H1 (cell line): ENCODE measurements around the gene TRIM7. TPM values are rescaled to one million over a fixed set of nuclear protein-coding genes. Genes with fewer than 3 reads are reported as not detected.

ENCODE experiments used
- ASH2L ChIP-seq: fragments of 200-600, 300-600 bp; sonication (generic); IDR thresholded peaks from one replicate; pipeline ENCODE4 v1.7.1; 2017; ENCODE audit warnings: low read length
- ATF2 ChIP-seq: IDR thresholded peaks from 2 replicates; pipeline ENCODE4 v1.6.1; 2012; ENCODE audit warnings: low read length, inconsistent platforms
- ATF3 ChIP-seq: IDR thresholded peaks from 2 replicates; pipeline ENCODE4 v1.6.1; 2011; ENCODE audit warnings: low read depth, mild to moderate bottlenecking, low read length; ENCODE audit not compliant: insufficient read depth
- BACH1 ChIP-seq: IDR thresholded peaks from 2 replicates; pipeline ENCODE4 v1.6.1; 2012; ENCODE audit warnings: low read length, improper control_type of control experiment
- BRCA1 ChIP-seq: IDR thresholded peaks from 2 replicates; pipeline ENCODE4 v1.6.1; 2012; ENCODE audit warnings: low read depth, low read length, improper control_type of control experiment
- CBX5 ChIP-seq: fragments of 300-800, 300-1000 bp; sonication (generic); IDR thresholded peaks from 2 replicates; pipeline ENCODE4 v1.7.1; 2016; ENCODE audit warnings: antibody characterized with exemption, low read length, low read depth
- CHD1 ChIP-seq: IDR thresholded peaks from 2 replicates; pipeline ENCODE4 v1.6.1; 2012; ENCODE audit warnings: low read depth, low read length, improper control_type of control experiment
- CHD2 ChIP-seq: IDR thresholded peaks from 2 replicates; pipeline ENCODE4 v1.6.1; 2012; ENCODE audit warnings: low read length, improper control_type of control experiment
- CREB1 ChIP-seq: IDR thresholded peaks from 2 replicates; pipeline ENCODE4 v1.6.1; 2012; ENCODE audit warnings: inconsistent platforms
- E2F6 ChIP-seq: IDR thresholded peaks from 2 replicates; pipeline ENCODE4 v1.6.1; 2012; ENCODE audit warnings: inconsistent platforms
- EZH2 ChIP-seq: fragments of 200-600 bp; sonication (generic); IDR thresholded peaks from 2 replicates; pipeline ENCODE4 v1.7.1; 2012; ENCODE audit warnings: low read depth, mild to moderate bottlenecking, moderate library complexity, low read length, inconsistent platforms; ENCODE audit not compliant: severe bottlenecking
- KDM1A ChIP-seq: fragments of 200-600, 300-600 bp; sonication (generic); IDR thresholded peaks from 2 replicates; pipeline ENCODE4 v1.7.1; 2016; ENCODE audit warnings: mild to moderate bottlenecking, low read length, borderline replicate concordance
- KDM4A ChIP-seq: IDR thresholded peaks from one replicate; pipeline ENCODE4 v1.7.1; 2012; ENCODE audit warnings: low read depth, mild to moderate bottlenecking, moderate library complexity, low read length, inconsistent platforms; ENCODE audit not compliant: severe bottlenecking
- MAFK ChIP-seq: IDR thresholded peaks from 2 replicates; pipeline ENCODE4 v1.6.1; 2012; ENCODE audit warnings: low read depth, mild to moderate bottlenecking, improper control_type of control experiment, low read length
- NANOG ChIP-seq: IDR thresholded peaks from 2 replicates; pipeline ENCODE4 v1.6.1; 2011; ENCODE audit warnings: low read length, low read depth, mild to moderate bottlenecking, inconsistent platforms; ENCODE audit not compliant: insufficient read depth, poor library complexity, severe bottlenecking
- PHF8 ChIP-seq: fragments of 200-600 bp; sonication (generic); conservative IDR thresholded peaks from 2 replicates; pipeline ENCODE4 v1.7.1; 2012; ENCODE audit warnings: low read depth, mild to moderate bottlenecking, inconsistent platforms, low read length, moderate library complexity
- RAD21 ChIP-seq, 2 experiments: IDR thresholded peaks in 1 of 2; conservative IDR thresholded peaks in 1 of 2; 2 replicates each; pipeline ENCODE4 v1.6.1; 2011; ENCODE audit warnings: low read depth in 2 of 2, low read length in 2 of 2, improper control_type of control experiment in 1 of 2, inconsistent platforms in 1 of 2, mild to moderate bottlenecking in 1 of 2, moderate library complexity in 1 of 2
- RBBP5 ChIP-seq: IDR thresholded peaks from 2 replicates; pipeline ENCODE4 v1.7.1; 2012; ENCODE audit warnings: low read depth, mild to moderate bottlenecking, inconsistent platforms, low read length, moderate library complexity, borderline replicate concordance
- SIX5 ChIP-seq: IDR thresholded peaks from 2 replicates; pipeline ENCODE4 v1.6.1; 2011; ENCODE audit warnings: mild to moderate bottlenecking, low read depth, low read length
- SUZ12 ChIP-seq: fragments of 200-600 bp; sonication (generic); IDR thresholded peaks from 2 replicates; pipeline ENCODE4 v1.6.1; 2012; ENCODE audit warnings: mild to moderate bottlenecking, inconsistent platforms, low read length, moderate library complexity, mixed read lengths
- TBP ChIP-seq: IDR thresholded peaks from 2 replicates; pipeline ENCODE4 v1.6.1; 2011; ENCODE audit warnings: low read depth, low read length, improper control_type of control experiment
- TCF12 ChIP-seq: IDR thresholded peaks from 2 replicates; pipeline ENCODE4 v1.6.1; 2011; ENCODE audit warnings: low read depth, mild to moderate bottlenecking, low read length
- polyA plus RNA-seq, 7 experiments: library from polyadenylated mRNA; depleted of rRNA in 3 of 7; stranded (reverse) in 5 of 7; unstranded in 2 of 7; fragments of >200 nt in 5 of 7; fragments of 200-250 nt in 2 of 7; gene quantifications; 1 replicate in 5 of 7; 2 replicates in 1 of 7; 4 replicates in 1 of 7; pipeline versions ENCODE4 v1.2.1 to v1.2.3, GENCODE V29; 2011 to 2013; ENCODE audit warnings: missing spikeins in 2 of 7, mixed read lengths in 2 of 7
- total RNA-seq: library from RNA; stranded (reverse); fragmentation: NEBNext Ultra II Directional; extraction: Animal tissue kit (Norgen Biotek cat#: 25700); gene quantifications from 2 replicates; pipeline ENCODE4 v1.2.1, GENCODE V29; 2021

TRIM7 gene
- total and polyA plus RNA-seq, 2 of the 8 experiments (the other 6 are each of a cell fraction or from before 2014, with no cell fraction given), result 0.36 to 0.47 TPM

GRCh38 chr5:181246276-181247049 lies 41.5 kb upstream of the TRIM7 start (continued):
- TF ChIP-seq CHD1 (no peak), EZH2 (no peak), KDM4A (no peak), ATF2 (no peak), KDM1A (no peak), ASH2L (peak; percentile 41), NANOG (no peak), SIX5 (no peak), TCF12 (no peak), RAD21 (IDR thresholded peaks at IDR 0.05 in 1 of 2, conservative IDR thresholded peaks at IDR 0.05 in 1 of 2; ENCODE audit: low read depth in 2 of 2, low read length in 2 of 2) (no peak), ATF3 (no peak), BACH1 (no peak), CHD2 (peak; percentile 93), RBBP5 (no peak), TBP (no peak; the same call in 1 of the 2 replicates), MAFK (no peak), CBX5 (no peak), SUZ12 (no peak), E2F6 (peak; percentile 39; the same call in 1 of the 2 replicates), CREB1 (no peak), BRCA1 (peak; percentile 80), PHF8 (peak; percentile 24)
